IPS DF 4.7 (cell line): ENCODE results near the gene RAB17.

ENCODE experiments used
- DNase-seq: peaks from one replicate; pipeline ENCODE4 v3.0.0-alpha.2; 2013; ENCODE audit warnings: low spot score; ENCODE audit errors: extremely low read depth

RAB17 gene, protein sequence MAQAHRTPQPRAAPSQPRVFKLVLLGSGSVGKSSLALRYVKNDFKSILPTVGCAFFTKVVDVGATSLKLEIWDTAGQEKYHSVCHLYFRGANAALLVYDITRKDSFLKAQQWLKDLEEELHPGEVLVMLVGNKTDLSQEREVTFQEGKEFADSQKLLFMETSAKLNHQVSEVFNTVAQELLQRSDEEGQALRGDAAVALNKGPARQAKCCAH

DNA sequence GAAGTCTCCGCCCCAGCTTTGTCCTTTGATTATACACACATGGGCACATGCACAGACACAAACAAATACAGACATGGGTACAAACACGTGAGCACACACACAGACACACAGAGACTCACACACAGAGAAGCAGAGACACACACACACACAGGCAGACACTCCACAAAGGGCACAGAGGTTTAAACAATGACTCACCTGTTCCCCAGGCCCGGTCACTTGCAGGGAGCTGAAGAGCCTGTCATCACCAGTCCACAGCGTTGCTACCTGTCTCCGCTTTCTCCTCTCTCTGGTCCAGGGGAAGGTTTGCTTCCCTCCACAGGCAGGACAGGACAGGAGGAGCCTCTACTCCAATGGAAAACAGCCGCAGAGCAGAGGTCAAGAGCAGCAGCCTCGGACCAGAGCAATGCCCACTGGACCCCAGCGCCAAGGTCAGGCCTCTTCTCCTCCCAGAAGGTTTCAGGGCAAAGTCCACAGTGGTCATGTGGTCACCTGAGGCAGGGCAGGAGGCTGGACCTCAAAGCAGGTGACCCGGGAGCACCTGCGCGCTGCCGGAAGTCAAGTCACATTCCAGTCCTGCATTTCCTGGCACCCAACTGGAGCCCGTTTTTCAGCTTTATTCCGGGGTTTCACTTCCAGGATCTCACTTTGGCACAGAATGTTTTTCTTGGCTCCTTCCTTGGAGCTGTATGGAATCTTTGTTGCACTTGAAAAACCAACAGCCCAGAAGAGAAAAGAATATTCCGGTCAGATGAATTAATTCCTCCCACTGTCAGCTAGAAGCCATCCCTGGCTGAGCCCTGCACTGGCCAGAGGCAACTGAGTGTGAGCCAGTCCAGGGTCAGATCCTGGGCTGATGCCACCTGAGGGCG lies at the start of gene RAB17:
Gene RAB17, minus strand, starts transcription at position 463 of the 869 bp plus-strand sequence. CDS start 4,580 bp downstream, outside the sequence.
- DNase-seq, result no peak

DNA sequence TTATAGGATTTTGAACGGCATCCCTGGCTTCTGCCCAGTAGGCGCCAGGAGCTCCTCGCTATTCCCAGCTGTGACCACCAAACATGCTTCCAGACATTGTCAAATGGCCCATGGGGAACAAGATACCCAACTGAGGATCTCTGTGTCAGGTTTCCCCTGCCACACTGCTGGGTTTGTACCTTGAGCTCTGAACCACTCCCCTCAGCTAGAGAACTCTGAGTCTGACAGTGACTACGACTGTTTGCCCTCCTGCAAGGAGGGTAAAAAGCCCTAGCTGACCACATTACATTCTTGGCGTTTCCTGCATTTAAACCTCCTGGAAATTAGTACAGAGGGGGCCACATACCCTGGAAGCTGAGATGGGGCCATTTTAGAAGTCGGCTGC lies 49.3 kb upstream of the RAB17 start:
- no peak for DNase-seq

DNA sequence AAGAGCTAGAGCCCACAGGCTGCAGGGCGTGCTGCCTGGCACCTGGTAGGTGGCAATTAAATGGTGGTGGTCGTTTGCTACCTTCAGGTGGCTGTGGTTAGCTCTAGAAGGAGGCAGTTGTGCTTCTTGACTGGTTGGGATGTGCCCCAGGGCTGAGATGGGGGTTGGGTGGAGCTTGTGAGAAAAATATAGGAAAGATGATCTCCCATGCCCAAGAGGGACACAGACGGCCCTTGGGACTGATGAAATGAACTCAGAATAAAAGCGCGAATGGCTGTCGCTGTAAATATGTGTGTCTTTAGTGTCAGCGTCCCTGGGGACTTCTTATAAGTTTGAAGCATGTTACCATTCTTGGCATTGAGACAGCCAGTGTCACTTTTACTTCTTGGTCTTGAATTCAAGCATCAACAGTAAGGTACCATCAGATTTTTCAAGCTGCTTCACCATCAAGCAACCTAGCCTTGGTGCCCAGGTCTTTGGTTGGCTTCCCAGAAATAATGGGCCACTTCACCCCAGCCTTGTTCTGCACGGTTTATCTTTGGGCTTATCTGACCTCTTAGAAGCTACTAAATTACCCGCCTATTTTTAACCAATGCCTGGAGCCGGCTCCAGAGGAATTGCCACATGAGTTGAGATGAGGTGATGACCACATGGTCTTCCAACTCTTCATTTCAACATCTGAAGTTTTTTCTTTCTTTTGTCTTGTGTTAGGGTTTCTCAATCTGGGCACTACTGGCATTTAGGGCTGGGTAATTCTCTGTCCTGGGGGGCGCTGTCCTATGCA lies 48.7 kb upstream of the RAB17 start:
- no peak for DNase-seq

DNA sequence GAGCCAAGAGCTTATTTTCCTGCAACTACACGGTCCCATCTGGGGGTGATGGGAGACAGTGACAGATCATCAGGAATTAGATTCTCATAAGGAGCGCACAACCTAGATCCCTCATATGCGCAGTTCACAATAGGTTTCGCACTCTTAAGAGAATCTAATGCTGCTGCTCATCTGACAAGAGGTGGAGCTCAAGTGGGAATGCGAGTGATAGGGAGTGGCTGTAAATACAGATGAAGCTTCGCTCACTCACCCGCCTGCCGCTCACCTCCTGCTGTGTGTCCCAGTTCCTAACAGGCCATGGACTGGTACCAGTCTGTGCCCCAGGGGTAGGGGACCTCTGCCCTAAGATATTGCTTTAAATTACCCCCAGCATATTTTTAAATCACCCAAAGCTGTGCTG lies 47.6 kb upstream of the RAB17 start:
- DNase-seq, result no peak

DNA sequence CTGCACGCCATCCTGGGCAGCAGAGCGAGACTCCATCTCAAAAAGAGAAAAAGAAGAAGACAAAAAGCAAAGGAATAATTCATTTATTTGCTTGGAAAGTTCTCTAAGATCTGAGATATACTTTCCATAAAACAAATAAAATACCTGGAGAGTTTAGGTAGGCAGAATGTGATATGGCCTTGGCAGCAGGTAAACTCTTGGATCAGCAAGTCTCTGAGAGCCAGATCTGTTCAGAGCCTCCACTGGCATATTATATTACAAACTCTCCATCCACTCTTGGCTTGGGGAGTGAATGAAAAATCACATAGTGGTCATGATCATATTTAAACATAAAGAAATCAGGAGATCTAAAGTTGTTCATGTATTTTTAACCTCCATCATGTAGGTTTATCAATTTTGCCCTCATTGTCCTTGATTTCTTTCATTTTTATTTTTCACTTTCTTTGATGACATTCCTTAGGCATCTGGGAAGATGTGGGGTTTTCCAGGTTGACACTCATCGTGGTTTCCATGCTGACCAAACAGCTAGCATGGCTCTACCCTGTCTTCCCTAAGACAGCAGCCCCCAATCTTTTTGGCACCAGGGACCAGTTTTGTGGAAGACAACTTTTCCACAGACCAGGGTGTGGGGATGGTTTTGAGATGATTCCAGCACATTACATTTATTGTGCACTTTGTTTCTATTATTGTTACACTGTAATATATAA lies 47.0 kb upstream of the RAB17 start:
- no peak for DNase-seq

DNA sequence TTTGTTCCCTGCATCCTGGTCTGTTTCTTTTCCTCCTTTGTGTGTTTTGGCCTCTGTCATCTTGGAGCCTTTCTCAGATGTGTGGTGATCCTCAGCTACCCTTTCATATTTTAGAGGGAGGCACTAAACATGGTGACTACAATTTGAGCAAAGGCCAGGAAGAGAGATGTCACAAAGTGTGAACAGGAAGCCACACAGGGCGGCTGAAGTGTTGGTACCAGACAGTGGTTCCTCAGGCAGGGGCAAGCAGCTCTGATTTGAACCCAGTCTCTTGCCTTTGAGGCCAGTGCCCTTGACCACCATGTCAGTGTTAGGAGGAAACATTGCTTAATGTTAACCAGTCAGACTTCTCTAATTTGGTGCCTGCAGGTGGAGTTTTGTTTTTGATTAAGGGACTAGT lies 46.0 kb upstream of the RAB17 start:
- no peak for DNase-seq

DNA sequence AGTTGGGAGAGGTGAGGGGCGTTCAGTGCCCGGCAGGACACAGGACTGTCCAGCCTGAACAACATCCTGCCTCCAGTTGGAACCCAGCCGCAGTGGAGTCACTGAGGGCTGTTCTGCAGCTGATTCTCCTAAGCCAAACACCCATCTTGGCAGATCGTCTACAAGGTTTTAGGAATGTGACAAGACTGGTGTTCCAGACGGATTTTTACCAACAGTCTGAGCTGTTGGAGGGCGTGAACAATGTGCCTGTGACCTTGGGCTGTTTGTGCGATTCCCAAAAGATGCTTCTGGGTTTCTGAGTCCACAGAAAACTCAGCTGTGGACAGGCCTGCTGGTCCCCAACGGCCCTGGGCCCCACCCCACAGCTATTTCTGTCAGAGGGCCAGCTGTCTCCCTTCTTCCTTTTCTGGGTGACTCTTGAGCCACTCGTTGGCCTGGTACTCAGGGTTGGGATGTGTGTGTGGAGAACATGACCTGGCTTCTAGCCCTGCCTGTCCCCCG lies 42.6 kb upstream of the RAB17 start:
- no peak for DNase-seq

DNA sequence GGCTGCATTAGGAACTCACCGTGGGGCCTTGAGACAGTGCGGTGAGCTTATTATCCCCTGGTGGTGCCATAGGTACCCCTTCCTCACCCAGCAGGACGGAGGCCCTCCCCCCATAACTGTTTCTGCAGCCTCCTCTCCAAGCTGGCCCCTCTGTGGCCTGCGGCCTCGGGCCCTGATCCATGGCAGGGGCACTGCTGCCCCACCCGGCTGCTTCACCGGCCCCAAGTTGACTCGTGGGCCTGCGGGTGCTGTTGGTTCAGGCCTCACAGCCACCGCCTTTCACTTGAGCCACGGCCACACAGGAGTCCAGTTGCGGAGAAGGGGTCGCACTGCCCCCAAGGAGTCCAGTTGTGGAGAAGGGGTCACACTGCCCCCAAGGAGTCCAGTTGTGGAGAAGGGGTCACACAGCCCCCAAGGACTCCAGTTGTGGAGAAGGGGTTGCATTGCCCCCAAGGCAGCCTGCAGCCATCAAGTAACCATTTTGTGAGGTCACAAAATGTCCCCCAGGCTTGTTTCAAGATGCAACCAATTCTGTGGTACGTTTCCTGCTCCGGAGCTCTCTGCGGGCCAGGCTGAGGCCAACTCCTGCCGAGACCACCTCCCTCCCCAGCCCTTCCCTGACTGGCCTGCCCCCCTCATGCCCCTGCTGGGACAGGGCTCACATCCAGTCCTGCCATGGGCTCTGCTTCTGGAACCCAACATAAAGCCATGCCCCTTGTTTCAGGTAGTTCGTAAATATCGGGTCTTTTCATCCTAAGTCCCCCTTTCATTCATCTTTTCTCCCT lies 41.5 kb upstream of the RAB17 start:
- no peak for DNase-seq

DNA sequence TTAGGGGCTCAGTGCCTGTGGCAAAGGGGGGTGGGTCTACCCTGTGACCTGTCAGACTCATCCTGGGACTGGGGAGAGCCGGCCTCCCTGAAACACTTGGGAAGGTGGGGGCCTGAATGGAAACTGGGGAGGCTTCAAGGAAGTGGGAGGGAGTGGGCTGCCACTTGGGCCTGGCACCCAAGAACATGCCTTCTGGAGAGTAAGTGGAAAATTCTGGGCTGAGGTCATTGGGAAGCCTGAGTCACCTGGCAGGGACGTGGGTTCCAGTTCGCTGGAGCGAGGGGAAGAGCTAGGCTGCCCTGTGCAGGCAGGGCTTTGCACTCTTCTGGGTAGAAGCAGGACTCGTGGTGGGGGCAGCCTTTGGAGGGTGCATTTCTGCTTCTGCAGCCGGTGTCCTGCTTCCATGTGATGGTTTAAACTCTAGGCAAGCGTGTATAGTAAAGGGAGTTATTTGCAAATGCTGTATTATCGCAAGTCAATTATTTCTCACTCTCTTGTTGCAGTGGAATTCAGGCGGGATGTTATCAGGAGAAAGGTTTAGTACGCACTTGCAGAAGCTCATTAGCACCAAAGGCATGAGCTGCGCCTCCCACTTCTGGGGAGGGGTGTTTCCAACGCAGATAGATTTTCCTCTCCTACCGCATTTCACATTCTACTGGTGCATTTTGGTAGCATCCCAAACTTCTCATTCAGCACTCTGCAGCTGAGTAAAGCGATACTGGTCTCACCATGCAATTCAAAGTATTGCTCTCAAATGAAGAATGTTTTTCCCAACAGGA lies 40.7 kb upstream of the RAB17 start:
- DNase-seq, result no peak

DNA sequence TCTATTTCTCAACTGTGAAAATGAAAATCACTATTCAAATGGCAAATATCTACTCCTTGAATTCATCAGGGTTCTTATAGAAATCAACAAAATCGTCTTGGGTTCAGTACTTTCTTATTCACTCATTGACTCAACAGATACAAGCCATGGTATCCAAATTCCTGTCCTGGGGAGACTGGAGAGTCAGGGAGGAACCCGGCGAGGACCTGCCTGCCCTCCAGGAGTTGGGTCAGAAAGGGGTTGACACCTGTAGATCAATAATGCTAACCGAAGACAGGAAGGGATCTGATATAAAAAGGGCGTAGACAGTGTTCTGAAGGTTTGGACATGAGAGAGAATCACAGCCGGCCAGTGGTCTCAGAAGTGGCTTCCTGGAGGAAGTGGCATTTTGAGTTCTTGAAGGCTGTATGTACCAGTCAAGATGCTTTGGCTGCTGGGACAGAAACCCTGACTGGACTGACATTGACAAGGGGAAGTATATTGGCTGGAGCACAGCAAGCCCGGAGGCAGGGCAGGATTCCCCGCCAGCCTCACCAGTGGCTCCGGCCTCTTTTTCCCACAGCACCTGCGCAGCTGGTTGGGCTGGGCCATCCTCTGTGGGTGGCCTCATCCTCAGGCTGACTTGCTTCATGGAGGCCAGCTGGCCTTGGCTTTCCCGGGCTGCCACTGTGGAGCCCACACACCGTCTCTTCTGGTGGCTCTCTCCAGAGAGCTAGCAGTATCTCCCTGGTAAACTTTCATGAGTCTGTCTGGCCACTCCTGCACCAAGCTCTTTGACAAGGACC lies 39.9 kb upstream of the RAB17 start:
- no peak for DNase-seq

DNA sequence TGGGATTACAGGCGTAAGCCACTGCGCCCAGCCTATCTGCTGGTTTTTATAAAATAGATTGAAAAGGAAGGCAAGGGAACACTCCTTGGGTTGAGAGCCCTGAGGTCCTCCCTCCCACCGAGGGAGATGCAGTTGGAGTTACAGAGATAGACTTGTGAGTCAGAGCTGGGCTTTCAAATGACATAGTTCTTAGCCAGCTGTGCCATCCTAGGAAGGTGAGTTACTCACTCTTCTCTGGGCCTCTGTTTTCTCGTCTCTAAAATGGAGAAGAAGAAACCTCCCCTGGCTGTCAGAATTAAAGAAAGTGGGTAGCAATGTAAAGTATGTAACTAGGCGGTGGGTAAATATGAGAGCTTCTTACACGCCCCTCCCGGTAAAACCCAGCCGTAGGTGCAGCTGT lies 39.2 kb upstream of the RAB17 start:
- no peak for DNase-seq

DNA sequence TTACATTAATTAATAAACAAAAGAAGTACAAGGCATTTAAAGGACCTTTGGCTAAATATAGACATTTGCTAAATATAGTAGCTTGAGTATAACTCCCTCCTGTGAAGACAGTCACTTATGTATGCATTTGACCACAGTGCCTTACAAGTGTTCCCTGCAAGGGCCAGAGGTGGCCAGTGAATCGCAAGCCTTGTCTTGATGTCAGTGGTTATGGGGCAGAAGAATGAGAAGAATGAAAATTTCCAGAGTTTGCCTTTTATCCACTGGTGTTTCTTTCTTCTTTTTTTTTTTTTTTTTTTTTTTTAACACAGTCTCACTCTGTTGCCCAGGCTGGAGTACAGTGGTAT lies 38.6 kb upstream of the RAB17 start:
- no peak for DNase-seq

DNA sequence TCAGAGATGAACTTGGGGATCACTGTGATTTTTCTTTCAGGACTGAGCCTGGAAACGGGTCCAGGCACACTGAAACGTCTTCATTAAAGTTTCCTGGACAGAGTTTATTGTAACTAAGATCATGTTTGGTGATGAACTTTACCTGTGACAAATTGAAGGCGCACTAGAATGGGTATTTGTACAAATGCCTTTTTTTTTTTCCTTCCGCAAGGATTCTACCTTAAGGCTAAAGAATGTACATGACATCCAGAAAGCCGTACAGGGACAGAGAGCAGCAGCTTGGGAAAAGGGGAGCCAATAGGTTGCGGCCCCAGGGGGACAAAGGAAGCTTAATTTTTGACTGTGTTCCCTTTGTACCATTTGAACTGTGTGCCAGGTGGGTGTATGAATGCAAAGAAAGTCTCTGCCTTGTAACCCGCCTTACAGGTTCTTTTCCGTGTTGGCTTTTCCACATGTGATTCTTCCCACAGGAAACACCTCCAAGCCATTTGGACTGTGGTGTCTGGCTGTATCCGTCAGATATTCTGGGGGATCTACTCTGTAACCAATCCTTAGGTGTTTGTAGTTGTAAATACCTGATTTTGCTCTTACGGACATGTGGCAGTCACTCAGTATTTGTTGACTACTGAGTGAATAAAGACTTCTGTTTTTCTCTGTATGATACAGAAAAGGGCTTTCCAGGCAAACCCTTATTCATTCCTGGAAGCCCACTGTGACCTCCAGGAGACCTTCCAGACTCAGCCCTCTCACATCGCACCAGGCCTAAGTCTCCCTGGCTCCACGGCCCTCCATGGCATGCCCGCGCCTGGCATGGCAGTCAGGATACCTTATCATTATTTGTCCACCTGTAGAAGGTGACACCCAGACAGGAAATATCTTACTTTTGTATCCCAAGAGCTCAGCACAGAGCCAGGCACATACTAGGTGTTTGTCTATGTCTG lies 38.0 kb upstream of the RAB17 start:
- DNase-seq, result no peak

DNA sequence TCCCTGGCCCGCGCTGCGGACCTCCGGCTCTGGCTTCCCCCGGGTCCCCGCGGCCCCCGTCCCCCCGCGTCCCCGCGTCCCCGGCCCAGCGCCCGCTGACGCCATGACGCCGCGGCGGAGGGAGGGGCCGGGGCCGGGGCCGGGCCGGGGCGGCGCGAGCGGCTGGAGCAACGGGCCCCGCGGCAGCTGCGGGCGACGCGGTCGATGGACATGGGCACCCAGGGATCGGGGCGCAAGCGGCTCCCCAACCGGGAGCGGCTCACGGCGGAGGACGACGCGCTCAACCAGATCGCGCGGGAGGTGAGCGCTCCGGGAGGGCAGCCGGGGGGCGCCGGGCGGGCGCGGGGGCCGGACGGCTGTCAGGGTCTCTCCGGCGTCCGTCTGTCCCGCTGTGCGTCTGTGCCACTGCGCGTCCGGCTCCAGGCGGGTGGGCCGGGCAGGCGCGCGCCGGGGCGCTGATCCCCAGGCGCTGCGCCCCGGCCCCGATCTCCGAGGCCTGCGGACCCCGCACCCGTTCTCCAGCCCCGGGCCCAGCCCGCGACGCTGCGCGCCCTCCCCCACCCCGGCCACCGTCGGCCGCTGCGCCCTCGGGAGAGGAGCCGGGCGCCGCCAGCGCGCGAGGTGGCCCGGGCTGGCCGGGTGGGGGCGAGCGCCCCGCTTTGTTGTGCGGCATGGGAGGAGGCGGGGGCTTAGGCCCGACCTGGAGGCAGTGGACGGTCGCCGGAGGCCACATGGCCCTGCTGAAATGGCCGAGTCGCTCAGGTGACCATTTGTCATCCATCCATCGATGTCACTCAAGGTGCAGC lies 37.1 kb upstream of the RAB17 start, which contains the start of gene LRRFIP1:
Gene LRRFIP1, plus strand, starts transcription at position 147 of the 806 bp plus-strand sequence. Its CDS starts 58 bp downstream, at position 205.
- no peak for DNase-seq

DNA sequence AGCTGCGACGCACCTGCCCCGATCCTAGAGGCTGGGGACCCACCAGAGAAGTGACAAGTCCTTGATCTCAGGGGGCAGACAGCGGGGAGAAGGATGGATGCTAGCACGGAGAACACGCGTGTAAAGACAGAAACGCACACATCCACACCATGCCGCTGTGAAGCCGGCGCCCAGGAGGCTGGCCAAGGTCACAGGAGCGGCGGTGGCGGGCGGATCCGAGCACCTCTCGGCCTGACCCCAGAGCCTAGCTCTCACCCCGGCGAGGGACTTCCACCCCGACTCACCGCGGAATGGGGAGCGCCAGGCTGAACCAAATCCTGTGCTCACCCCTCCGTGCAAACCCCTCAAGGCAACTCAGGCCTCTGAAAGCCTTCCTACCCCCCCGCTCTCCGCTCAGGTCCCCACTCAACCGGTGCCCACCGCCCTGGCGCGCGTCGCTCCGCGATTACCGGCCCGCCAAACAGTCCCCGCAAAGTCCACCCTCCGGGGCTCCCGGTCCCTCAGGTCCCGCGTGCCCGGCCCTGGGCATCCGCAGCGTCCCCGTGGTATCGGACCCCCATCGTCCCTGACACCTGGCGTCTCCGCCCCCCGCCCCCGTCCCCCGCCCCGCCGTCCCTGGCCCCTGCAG lies 36.4 kb upstream of the RAB17 start:
- DNase-seq, result no peak

DNA sequence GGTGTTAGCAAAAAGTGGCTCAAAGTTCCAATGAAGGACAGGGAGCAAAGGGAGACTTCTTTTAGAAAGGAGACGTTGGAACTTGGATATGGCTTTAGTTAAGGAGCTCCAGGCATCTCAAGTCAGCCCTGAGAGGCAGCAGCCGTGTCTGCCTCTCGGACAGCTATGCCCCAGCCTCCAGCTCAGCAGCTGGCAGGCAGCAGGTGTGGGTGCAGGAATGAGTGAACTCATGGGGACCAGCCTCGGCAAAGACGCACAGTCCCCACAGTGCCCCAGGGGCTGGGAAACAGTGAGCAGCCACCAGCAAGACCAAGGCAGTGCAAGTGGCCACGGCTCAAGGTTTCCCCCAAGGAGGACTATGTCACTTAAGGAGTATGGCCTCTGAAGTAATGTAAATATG lies 35.2 kb upstream of the RAB17 start:
- DNase-seq, result no peak
